LNCAP (cell line): ENCODE measurements around the gene DHX15.

Experiments
- TF ChIP-seq, protein P1 (sequence below): fragments of 450-650 bp; IDR thresholded peaks from 2 replicates; pipeline ENCODE4 v1.5.1; 2017; ENCODE audit warnings: mild to moderate bottlenecking

DHX15 gene

GRCh38 chr4:24599275-24599674 lies 14.9 kb upstream of the DHX15 start:
- TF ChIP-seq, protein P1, sequence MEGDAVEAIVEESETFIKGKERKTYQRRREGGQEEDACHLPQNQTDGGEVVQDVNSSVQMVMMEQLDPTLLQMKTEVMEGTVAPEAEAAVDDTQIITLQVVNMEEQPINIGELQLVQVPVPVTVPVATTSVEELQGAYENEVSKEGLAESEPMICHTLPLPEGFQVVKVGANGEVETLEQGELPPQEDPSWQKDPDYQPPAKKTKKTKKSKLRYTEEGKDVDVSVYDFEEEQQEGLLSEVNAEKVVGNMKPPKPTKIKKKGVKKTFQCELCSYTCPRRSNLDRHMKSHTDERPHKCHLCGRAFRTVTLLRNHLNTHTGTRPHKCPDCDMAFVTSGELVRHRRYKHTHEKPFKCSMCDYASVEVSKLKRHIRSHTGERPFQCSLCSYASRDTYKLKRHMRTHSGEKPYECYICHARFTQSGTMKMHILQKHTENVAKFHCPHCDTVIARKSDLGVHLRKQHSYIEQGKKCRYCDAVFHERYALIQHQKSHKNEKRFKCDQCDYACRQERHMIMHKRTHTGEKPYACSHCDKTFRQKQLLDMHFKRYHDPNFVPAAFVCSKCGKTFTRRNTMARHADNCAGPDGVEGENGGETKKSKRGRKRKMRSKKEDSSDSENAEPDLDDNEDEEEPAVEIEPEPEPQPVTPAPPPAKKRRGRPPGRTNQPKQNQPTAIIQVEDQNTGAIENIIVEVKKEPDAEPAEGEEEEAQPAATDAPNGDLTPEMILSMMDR: no peak

GRCh38 chr4:24598025-24598424 lies 13.7 kb upstream of the DHX15 start:
- TF ChIP-seq, protein P1: no peak

DNA sequence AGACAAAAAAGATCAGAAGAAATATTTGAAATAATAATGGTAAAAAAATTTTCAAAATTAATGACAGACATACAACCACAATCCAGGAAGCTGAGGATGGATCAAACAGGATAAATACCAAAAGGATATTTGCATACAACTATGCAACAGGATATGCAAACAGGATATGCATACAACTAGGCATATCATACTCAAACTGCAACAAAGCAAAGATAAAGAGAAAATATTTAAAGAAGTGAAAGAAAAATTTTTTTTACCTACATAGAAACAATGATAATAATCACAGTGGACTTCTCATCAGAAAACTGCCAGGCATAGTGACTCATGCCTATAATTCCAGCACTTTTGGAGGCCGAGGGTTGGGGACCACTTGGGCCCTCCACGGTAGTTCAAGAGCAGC lies 11.3 kb upstream of the DHX15 start:
- TF ChIP-seq, protein P1: no peak

- TF ChIP-seq, protein P1: no peak
These were observed 10.5 kb upstream of the DHX15 start for GRCh38 chr4:24594887-24595286.

- TF ChIP-seq, protein P1: no peak
These were observed 5.1 kb upstream of the DHX15 start for GRCh38 chr4:24589448-24589847.

GRCh38 chr4:24588216-24588954 lies 4.0 kb upstream of the DHX15 start:
- TF ChIP-seq, protein P1: no peak

- TF ChIP-seq, protein P1: no peak
These were observed 723 bp downstream of the DHX15 start for GRCh38 chr4:24583451-24584210.
